Measurements from ENCODE around the gene GRIA3. TPM values are rescaled to one million over a fixed set of nuclear protein-coding genes. Genes with fewer than 3 reads are reported as not detected.

GRIA3 gene
- total RNA-seq, 2 experiments from 2014 or later = not detected

- Histone ChIP-seq H3K36me3 (ENCODE audit: insufficient read depth, low read length) (no peaks in the 10 kb centered on the region), H3K79me2 (ENCODE audit: insufficient read depth, low read depth, low read length) (no peaks in the 10 kb centered on the region), H3K4me2 (ENCODE audit: low read length) (no peak overlapping the region), H3K9me3 (ENCODE audit: low read length) (no peaks in the 10 kb centered on the region), H3K27ac (ENCODE audit: low read depth, low read length, poor library complexity, severe bottlenecking) (no peak overlapping the region), H2AFZ (ENCODE audit: low read length) (no peak overlapping the region), H3K4me1 (ENCODE audit: insufficient read depth, low read length, poor library complexity, severe bottlenecking) (no peaks in the 10 kb centered on the region), H4K20me1 (ENCODE audit: insufficient read depth, low read length) (no peaks in the 10 kb centered on the region), H3K4me3 (ENCODE audit: low read depth, low read length, poor library complexity, severe bottlenecking) (no peak overlapping the region), H3K9me2 (ENCODE audit: insufficient read depth, low read length) (no peaks in the 10 kb centered on the region)
- TF ChIP-seq EZH2phosphoT487 (IDR thresholded peaks at IDR 0.05; ENCODE audit: borderline replicate concordance, low read depth, low read length) = no peak
- no peak for TF ChIP-seq CTCF (conservative IDR thresholded peaks at IDR 0.05; ENCODE audit: low read length)
- DNase-seq (ENCODE audit: low spot score) = no peak
- no TSS peak for BruUV-seq (replicated peaks)
- ChIA-PET POLR2A (no interaction called here), CTCF (ENCODE audit: unreplicated experiment) (no interaction called here)
- intact Hi-C loops (cut with micrococcal nuclease; ENCODE audit: unreplicated experiment) = no loop called here
These were observed 70.4 kb downstream of the GRIA3 start for GRCh38 chrX:123254457-123254856.

GRCh38 chrX:123256378-123256777 is 72.3 kb downstream of the GRIA3 start:
- Histone ChIP-seq H2AFZ (ENCODE audit: low read length) (no peak overlapping the region), H3K27ac (ENCODE audit: low read depth, low read length, poor library complexity, severe bottlenecking) (no peak overlapping the region), H3K36me3 (ENCODE audit: insufficient read depth, low read length) (no peaks in the 10 kb centered on the region), H3K4me1 (ENCODE audit: insufficient read depth, low read length, poor library complexity, severe bottlenecking) (no peaks in the 10 kb centered on the region), H3K4me3 (ENCODE audit: low read depth, low read length, poor library complexity, severe bottlenecking) (no peak overlapping the region), H4K20me1 (ENCODE audit: insufficient read depth, low read length) (no peaks in the 10 kb centered on the region), H3K79me2 (ENCODE audit: insufficient read depth, low read depth, low read length) (no peaks in the 10 kb centered on the region), H3K9me2 (ENCODE audit: insufficient read depth, low read length) (no peaks in the 10 kb centered on the region), H3K9me3 (ENCODE audit: low read length) (no peaks in the 10 kb centered on the region), H3K4me2 (ENCODE audit: low read length) (no peak overlapping the region)
- no peak for DNase-seq (ENCODE audit: low spot score)
- ChIA-PET POLR2A (no interaction called here), CTCF (ENCODE audit: unreplicated experiment) (no interaction called here)
- BruUV-seq (replicated peaks) = no TSS peak
- no peak for TF ChIP-seq CTCF (conservative IDR thresholded peaks at IDR 0.05; ENCODE audit: low read length)
- no peak for TF ChIP-seq EZH2phosphoT487 (IDR thresholded peaks at IDR 0.05; ENCODE audit: borderline replicate concordance, low read depth, low read length)
- intact Hi-C loops (cut with micrococcal nuclease; ENCODE audit: unreplicated experiment) = no loop called here

GRCh38 chrX:123260920-123261418 is 76.9 kb downstream of the GRIA3 start:
- POLR2A ChIA-PET = no interaction called here
- no peaks in the 10 kb centered on the region for H3K4me1 ChIP-seq (ENCODE audit: insufficient read depth, low read length, poor library complexity, severe bottlenecking)
- no peak overlapping the region for H3K4me2 ChIP-seq (ENCODE audit: low read length)
- no peak for DNase-seq (ENCODE audit: low spot score)
- H3K79me2 ChIP-seq (ENCODE audit: insufficient read depth, low read depth, low read length) = no peaks in the 10 kb centered on the region
- no TSS peak for BruUV-seq (replicated peaks)
- TF ChIP-seq EZH2phosphoT487 (IDR thresholded peaks at IDR 0.05; ENCODE audit: borderline replicate concordance, low read depth, low read length) (no peak), CTCF (conservative IDR thresholded peaks at IDR 0.05; ENCODE audit: low read length) (no peak)
- H3K36me3 ChIP-seq (ENCODE audit: insufficient read depth, low read length) = no peaks in the 10 kb centered on the region
- no peak overlapping the region for H3K4me3 ChIP-seq (ENCODE audit: low read depth, low read length, poor library complexity, severe bottlenecking)
- no peaks in the 10 kb centered on the region for H3K9me3 ChIP-seq (ENCODE audit: low read length)
- intact Hi-C loops (cut with micrococcal nuclease; ENCODE audit: unreplicated experiment) = no loop called here
- no peak overlapping the region for H2AFZ ChIP-seq (ENCODE audit: low read length)
- no peaks in the 10 kb centered on the region for H4K20me1 ChIP-seq (ENCODE audit: insufficient read depth, low read length)
- no peak overlapping the region for H3K27ac ChIP-seq (ENCODE audit: low read depth, low read length, poor library complexity, severe bottlenecking)
- H3K9me2 ChIP-seq (ENCODE audit: insufficient read depth, low read length) = no peaks in the 10 kb centered on the region
- CTCF ChIA-PET (ENCODE audit: unreplicated experiment) = no interaction called here

Data from OCI-LY7 (cell line).